VCaP (cell line): Measurements from ENCODE around the gene CPSF7.

ENCODE experiments used
- H3K27ac ChIP-seq: fragments of 450-650 bp; 2 replicates; pipeline ENCODE4 v1.5.1; 2017
- TF ChIP-seq, protein P1 (sequence below): fragments of 450-650 bp; conservative IDR thresholded peaks from 2 replicates; pipeline ENCODE4 v1.5.1; 2017; ENCODE audit warnings: mild to moderate bottlenecking, moderate library complexity

CPSF7 gene

DNA sequence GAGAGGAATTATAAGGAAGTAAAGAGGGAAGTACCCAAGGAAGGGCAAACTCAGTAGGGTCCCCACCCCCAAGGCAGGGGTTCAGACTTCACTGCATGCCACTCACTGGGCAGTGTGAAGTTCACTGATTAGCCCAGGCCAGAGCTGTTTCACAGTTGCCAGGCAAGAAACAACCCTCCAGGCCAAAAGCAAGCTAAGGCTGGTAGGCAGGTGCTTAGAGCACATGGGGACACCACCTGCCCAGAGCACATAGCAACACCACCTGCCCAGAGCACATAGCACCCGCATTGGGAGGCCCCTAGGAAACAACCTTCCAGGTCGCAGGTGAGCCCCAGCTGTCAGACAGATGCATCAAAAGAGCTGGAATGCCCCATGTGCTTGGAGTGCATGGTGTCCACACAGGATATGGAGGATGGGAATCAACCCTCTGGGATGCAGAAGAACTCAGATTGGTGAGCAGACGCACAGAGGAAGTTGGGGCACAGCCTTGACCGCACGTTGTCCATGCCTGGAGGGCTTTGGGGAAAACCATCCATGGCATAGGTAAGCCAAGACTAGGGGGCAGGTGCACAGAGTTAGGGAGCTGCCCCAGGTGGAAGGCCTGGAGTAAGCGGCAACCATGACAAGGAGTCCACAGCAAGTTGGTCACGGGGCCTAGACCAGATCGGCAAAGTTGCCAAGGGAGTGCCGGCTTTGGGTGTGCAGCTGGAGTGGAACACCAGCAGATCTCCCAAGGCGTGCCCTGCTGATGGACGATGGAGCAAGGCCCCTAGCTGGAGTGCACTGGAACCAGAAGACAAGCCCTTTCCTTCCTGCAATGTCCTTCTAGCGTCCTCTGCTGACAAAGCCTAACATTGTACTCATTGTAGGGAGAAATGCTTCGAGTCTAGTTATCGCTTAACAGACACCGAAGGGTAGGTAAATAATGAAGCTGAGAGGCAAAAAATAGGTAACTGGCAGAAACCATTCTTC is 45.2 kb downstream of the CPSF7 start:
- peak overlapping the region; percentile 5; the same call in 1 of the 2 replicates for H3K27ac ChIP-seq
- TF ChIP-seq, protein P1, sequence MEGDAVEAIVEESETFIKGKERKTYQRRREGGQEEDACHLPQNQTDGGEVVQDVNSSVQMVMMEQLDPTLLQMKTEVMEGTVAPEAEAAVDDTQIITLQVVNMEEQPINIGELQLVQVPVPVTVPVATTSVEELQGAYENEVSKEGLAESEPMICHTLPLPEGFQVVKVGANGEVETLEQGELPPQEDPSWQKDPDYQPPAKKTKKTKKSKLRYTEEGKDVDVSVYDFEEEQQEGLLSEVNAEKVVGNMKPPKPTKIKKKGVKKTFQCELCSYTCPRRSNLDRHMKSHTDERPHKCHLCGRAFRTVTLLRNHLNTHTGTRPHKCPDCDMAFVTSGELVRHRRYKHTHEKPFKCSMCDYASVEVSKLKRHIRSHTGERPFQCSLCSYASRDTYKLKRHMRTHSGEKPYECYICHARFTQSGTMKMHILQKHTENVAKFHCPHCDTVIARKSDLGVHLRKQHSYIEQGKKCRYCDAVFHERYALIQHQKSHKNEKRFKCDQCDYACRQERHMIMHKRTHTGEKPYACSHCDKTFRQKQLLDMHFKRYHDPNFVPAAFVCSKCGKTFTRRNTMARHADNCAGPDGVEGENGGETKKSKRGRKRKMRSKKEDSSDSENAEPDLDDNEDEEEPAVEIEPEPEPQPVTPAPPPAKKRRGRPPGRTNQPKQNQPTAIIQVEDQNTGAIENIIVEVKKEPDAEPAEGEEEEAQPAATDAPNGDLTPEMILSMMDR = no peak

DNA sequence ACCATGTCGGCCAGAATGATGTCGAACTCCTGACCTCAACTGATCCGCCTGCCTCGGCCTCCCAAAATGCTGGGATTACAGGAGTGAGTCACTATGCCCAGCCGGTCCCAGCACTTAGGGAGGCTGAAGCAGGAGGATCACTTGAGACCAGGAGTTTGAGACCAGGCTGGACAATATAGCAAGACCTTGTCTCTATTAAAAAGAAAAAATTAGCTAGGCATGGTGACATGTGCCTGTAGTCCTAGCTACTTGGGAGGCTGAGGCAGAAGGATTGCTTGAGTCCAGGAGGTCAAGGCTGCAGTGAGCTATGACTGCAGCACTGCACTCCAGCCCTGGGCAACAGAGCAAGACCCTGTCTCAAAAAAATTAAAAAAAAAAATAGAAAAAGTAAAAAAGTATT is 45.9 kb downstream of the CPSF7 start:
- H3K27ac ChIP-seq = peak overlapping the region; percentile 5; the same call in 1 of the 2 replicates

DNA sequence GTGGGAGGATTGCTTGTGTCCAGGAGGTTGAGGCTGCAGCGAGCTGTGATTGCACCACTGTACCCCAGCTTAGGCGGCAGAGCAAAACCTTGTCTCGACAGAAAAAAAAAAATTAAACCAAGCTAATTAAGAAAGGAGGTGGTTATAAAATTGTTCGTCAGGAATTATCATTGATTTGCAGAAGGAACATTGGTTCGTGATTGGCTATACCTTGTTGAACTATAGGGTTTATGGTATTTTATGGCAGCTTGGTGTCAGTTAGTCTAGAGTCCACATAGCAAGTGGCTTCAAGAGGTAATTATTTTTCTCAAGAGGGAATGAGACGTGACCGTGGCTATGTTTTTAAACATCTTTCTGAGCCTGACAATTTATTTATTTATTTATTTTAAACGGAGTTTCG is 48.9 kb downstream of the CPSF7 start:
- H3K27ac ChIP-seq = no peak overlapping the region
- TF ChIP-seq, protein P1 = no peak

DNA sequence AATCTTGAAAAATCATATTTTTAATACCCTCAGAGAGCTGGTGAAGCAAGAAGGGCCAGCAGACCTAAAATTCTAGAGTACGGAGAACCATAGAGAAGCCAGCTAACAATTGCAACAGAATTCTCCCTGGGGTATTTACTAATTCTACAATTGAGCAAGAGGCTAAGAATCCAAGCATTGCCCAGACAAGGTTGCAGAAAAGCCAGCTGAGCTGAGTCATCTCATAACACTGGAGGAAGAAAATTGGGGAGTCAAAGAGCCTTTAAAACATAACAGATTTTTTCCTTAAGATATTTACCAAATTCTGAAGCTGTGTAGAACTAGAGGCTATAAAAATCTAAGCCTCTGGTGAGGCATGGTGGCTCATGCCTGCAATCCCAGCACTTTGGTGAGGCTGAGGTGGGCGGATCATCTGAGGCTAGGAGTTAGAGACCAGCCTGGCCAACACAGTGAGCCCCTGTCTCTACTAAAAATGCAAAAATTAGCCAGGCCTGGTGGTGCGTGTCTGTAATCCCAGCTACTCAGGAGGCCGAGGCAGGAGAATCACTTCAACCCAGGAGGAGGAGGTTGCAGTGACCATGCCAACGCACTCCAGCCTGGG is 51.0 kb downstream of the CPSF7 start:
- no peak overlapping the region; the same call in 1 of the 2 replicates for H3K27ac ChIP-seq
- TF ChIP-seq, protein P1 = no peak

DNA sequence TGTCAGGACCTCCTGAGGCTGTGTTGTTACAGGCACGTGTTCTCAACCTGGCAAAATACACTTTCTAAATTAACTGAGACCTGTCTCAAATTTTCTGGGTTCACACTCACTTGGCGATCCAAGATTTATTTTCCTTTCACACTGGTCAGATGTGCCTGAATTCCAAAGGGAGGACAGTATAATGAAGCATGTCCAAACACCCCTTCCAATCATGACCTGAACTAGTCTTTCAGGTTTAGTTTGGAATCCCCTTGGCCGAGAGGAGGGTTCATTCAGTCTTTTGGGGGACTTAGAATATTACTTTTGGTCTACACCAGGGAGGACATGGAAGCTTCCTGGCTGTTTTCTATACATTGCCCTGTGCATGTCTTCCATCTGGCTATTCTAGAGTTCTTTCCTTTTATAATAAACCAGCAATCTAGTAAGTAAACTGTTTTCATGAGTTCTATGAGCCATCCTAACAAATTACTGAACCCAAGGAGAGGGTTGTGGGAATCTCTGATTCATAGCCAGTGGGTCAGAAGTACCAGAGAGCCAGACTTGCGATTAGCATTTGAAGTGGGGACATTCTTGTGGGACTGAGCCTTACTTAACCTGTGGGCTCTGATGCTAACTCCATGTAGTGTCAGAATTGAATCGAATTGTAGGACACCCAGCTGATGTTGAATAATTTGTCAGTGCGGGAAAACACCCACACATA is 52.2 kb downstream of the CPSF7 start:
- peak overlapping the region; percentile 85 for H3K27ac ChIP-seq
- TF ChIP-seq, protein P1 = no peak

DNA sequence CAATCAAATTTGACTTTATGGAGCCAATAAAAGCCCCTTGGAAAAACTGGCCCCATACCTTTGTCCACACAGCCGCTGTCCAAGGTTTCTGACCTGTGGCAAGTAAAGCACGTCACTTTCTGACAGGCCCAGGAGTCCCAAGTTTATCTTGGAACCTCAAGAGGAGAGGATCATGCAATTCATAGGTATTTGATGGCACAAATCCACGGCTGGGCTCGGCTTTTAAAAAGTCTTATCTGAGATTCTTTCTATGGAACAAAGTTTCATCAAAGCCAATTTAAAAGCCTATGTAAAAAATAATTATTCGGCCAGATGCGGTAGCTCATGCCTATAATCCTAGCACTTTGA is 54.0 kb downstream of the CPSF7 start:
- peak overlapping the region; percentile 85 for H3K27ac ChIP-seq
- TF ChIP-seq, protein P1 = no peak

DNA sequence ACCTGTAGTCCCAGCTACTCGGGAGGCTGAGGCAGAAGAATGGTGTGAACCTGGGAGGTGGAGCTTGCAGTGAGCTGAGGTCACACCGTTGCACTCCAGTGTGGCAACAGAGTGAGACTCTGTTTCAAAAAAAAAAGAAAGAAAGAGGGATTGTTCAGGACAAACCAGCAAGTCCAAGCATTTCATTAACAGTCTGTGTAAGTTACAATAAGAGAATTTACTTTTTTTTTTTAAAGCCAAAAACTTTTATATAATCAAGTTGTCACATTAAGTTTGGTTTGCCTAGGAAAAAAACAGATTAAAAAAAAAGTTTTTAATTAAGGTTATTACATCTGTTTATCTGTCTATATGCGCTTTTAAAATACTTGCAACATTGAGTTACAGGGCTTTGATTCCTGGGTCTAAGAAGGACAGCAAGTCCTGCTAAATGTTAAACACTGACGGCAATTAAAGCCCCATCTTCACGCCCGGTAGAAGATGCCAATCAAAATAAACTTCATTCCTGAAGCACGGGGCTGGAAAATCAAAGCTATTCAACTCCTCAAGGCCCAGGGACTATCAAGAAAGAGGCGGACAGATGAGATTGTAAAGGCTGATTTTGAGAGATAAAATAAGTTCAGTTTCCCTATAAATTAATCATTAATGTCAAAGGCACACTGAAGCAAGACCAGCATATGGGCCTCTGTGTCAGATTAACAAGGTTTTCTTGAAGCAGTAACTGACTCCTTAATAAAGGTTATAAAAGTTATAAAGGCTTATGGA is 56.9 kb downstream of the CPSF7 start:
- peak overlapping the region; percentile 85 for H3K27ac ChIP-seq

More for the DNA sequence above, 56.9 kb downstream of the CPSF7 start:
- TF ChIP-seq, protein P1 = no peak
